ENCODE data around the gene KCNIP2. TPM values are rescaled to one million over a fixed set of nuclear protein-coding genes. Genes with fewer than 3 reads are reported as not detected.

Gene KCNIP2
- total RNA-seq, 4 donors from 2014 or later = 0.32 to 1.7 (median 0.54) TPM

GRCh38 chr10:101835362-101835761 is 8.2 kb downstream of the KCNIP2 start:
- no peak overlapping the region for H3K4me3 ChIP-seq
- no peak overlapping the region for H3K27ac ChIP-seq (replicated peaks in 1 of 4)
- no peaks in the 10 kb centered on the region for H3K36me3 ChIP-seq
- no peaks in the 10 kb centered on the region for H3K27me3 ChIP-seq
- DNase-seq (ENCODE audit: extremely low spot score) = no peak
- TF ChIP-seq CTCF (IDR thresholded peaks at IDR 0.05) (no peak), POLR2A (IDR thresholded peaks at IDR 0.05; ENCODE audit: low read depth) (no peak), POLR2AphosphoS5 (IDR thresholded peaks at IDR 0.05) (no peak), EP300 (IDR thresholded peaks at IDR 0.05) (no peak)
- H3K9me3 ChIP-seq = no peaks in the 10 kb centered on the region
- intact Hi-C loops (cut with DNase I) = no loop called here
- WGBS = 73% methylated on average over 4 of the region's 4 CpGs
- H3K4me1 ChIP-seq = peaks cover 22 to 39% (median 33%) of the 10 kb centered on the region in 4 donors

GRCh38 chr10:101834341-101834740 is 9.3 kb downstream of the KCNIP2 start:
- no peak for TF ChIP-seq POLR2AphosphoS5 (IDR thresholded peaks at IDR 0.05)
- no peak for TF ChIP-seq POLR2A (IDR thresholded peaks at IDR 0.05; ENCODE audit: low read depth)
- TF ChIP-seq CTCF (IDR thresholded peaks at IDR 0.05) = no peak
- TF ChIP-seq EP300 (IDR thresholded peaks at IDR 0.05) = no peak
- Histone ChIP-seq H3K36me3 (no peaks in the 10 kb centered on the region), H3K27me3 (no peaks in the 10 kb centered on the region), H3K4me1 (peaks cover 22 to 39% (median 28%) of the 10 kb centered on the region in 4 donors), H3K27ac (replicated peaks in 1 of 4) (no peak overlapping the region), H3K4me3 (no peak overlapping the region), H3K9me3 (no peaks in the 10 kb centered on the region)
- WGBS = 65% methylated on average over 8 of the region's 8 CpGs
- no peak for DNase-seq (ENCODE audit: extremely low spot score)
- intact Hi-C loops (cut with DNase I) = no loop called here

DNA sequence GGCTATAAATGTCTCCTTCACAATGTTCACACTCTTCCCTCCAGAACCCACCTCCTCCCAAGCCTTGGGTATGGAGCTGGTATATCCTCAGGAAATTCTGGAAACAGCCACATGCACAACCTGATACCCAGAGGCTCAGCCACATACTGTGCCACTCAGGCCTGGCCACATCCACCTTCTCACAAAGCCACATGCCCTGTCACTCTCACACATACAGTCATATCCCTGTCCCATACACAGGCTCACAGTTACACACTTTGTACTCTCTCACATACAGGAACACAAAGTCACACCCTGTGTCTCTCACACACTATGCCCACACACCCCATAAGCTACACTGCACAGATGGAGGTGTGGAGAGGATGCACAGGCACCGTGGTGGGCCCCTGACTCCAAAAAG is 10.1 kb downstream of the KCNIP2 start:
- H3K4me3 ChIP-seq = no peak overlapping the region
- 94% methylated on average over 1 of the region's 1 CpG for WGBS
- peaks cover 23 to 42% (median 29%) of the 10 kb centered on the region in 4 donors for H3K4me1 ChIP-seq
- no peak overlapping the region for H3K27ac ChIP-seq (replicated peaks in 1 of 4)
- DNase-seq (ENCODE audit: extremely low spot score) = no peak
- peaks cover 0 to 2% (median 0%) of the 10 kb centered on the region in 4 donors for H3K36me3 ChIP-seq
- H3K27me3 ChIP-seq = no peaks in the 10 kb centered on the region
- no peaks in the 10 kb centered on the region for H3K9me3 ChIP-seq
- TF ChIP-seq CTCF (IDR thresholded peaks at IDR 0.05) (no peak), POLR2AphosphoS5 (IDR thresholded peaks at IDR 0.05) (no peak), EP300 (IDR thresholded peaks at IDR 0.05) (no peak), POLR2A (IDR thresholded peaks at IDR 0.05; ENCODE audit: low read depth) (no peak)
- intact Hi-C loops (cut with DNase I) = no loop called here

DNA sequence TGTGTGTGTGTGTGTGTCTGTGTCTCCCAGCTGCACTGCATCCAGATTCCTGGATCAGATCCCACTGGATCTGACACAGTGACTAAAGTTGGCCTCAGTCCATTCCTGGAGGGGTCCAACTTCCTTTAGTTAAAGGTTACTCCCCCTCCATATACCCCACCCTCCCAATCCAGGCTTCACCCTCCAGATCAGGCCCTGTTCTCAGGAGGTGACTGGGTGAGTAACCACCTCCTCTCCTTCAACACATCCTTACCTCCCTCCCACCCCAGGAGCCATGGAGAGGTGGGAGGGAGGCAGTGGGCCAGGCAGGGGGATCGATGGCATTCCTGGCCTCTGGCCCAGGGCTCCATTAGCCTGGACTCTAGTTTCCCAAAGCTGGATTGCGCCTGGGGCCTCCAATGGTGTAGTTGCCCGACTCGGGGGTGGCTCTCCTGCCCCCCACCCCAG is 11.3 kb downstream of the KCNIP2 start:
- Histone ChIP-seq H3K4me3 (no peak overlapping the region), H3K4me1 (peaks cover 21 to 42% (median 29%) of the 10 kb centered on the region in 4 donors), H3K36me3 (peaks cover 0 to 13% (median 6%) of the 10 kb centered on the region in 4 donors), H3K27me3 (no peaks in the 10 kb centered on the region), H3K27ac (replicated peaks in 1 of 4) (no peak overlapping the region), H3K9me3 (no peaks in the 10 kb centered on the region)
- no peak for DNase-seq (ENCODE audit: extremely low spot score)
- no peak for TF ChIP-seq CTCF (IDR thresholded peaks at IDR 0.05)
- no peak for TF ChIP-seq EP300 (IDR thresholded peaks at IDR 0.05)
- no peak for TF ChIP-seq POLR2A (IDR thresholded peaks at IDR 0.05; ENCODE audit: low read depth)
- no peak for TF ChIP-seq POLR2AphosphoS5 (IDR thresholded peaks at IDR 0.05)
- WGBS = 60% methylated on average over 4 of the region's 4 CpGs
- intact Hi-C loops (cut with DNase I) = no loop called here

Measured in esophagus muscularis mucosa (tissue), 4 donors.